Measurements from ENCODE around the gene KCNQ1OT1.

DNA sequence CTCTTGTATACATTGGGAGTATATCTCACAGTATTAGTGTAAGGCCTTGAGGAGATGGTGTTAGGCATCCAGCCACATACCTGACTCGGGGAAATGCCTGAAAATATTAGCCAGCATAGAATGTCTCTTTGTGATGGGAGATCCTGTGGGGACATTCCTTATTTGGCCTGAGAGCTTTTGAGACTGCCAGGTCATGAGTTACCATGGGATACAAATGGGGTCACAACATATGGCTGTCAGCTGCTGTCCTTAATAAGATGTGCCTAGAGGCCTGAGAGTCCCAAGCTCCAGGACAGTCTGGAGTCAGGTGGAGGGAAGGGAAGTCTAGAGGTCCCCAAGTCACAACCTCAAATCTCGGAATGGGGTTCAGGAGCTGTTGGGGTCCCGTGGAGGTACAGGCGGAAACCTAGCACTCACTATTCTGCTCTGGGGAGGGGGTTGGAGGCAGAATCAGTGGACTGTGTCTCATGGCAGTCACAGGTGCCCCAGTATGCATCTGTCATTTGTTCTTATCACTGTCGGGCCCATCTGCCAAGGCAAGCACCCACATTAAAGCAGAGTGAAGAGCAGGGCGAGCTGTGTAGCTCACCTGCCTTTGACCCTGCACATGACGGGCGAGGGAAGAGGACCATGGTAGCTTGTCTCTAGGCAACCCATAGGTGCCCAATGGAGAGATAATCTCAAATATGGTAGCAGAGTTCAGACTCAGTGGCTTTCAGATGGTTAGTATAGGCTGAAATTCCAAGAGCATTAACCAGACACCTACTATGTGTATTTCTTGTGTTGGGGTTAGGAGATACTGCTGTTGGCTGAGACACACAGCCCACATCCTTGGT is 29.9 kb downstream of the KCNQ1OT1 start:
- TF ChIP-seq, protein P1, sequence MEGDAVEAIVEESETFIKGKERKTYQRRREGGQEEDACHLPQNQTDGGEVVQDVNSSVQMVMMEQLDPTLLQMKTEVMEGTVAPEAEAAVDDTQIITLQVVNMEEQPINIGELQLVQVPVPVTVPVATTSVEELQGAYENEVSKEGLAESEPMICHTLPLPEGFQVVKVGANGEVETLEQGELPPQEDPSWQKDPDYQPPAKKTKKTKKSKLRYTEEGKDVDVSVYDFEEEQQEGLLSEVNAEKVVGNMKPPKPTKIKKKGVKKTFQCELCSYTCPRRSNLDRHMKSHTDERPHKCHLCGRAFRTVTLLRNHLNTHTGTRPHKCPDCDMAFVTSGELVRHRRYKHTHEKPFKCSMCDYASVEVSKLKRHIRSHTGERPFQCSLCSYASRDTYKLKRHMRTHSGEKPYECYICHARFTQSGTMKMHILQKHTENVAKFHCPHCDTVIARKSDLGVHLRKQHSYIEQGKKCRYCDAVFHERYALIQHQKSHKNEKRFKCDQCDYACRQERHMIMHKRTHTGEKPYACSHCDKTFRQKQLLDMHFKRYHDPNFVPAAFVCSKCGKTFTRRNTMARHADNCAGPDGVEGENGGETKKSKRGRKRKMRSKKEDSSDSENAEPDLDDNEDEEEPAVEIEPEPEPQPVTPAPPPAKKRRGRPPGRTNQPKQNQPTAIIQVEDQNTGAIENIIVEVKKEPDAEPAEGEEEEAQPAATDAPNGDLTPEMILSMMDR (IDR thresholded peaks at IDR 0.05) = no peak
- no peak for TF ChIP-seq POLR2A (IDR thresholded peaks at IDR 0.05)

Measured in esophagus squamous epithelium (tissue), 4 donors.